Endodermal cell (in vitro differentiated cells): ENCODE measurements around the gene HDHD2. TPM values are rescaled to one million over a fixed set of nuclear protein-coding genes. Genes with fewer than 3 reads are reported as not detected.

Source experiments
- DNase-seq: peaks from one replicate; pipeline ENCODE4 v3.0.0-alpha.2; 2017
- H3K27ac ChIP-seq: 2 replicates; pipeline ENCODE4 v1.5.1; 2013; ENCODE audit warnings: mild to moderate bottlenecking, low read depth, low read length, moderate library complexity
- H3K27me3 ChIP-seq: 2 replicates; pipeline ENCODE4 v1.6.1; 2013; ENCODE audit warnings: mild to moderate bottlenecking, low read length, moderate library complexity; ENCODE audit not compliant: insufficient read depth, control insufficient read depth, poor library complexity, severe bottlenecking
- H3K36me3 ChIP-seq: 2 replicates; pipeline ENCODE4 v1.7.0; 2013; ENCODE audit warnings: mild to moderate bottlenecking, low read length, moderate library complexity; ENCODE audit not compliant: control insufficient read depth, insufficient read depth
- H3K4me1 ChIP-seq: one replicate; pipeline ENCODE4 v1.7.0; 2013; ENCODE audit warnings: low read length; ENCODE audit not compliant: control insufficient read depth, insufficient read depth
- H3K4me3 ChIP-seq: 2 replicates; pipeline ENCODE4 v1.5.1; 2013; ENCODE audit warnings: mild to moderate bottlenecking, low read length, moderate library complexity
- H3K9ac ChIP-seq: 2 replicates; pipeline ENCODE4 v1.6.1; 2013; ENCODE audit warnings: mild to moderate bottlenecking, low read length, moderate library complexity; ENCODE audit not compliant: poor library complexity, severe bottlenecking; ENCODE audit errors: extremely low read depth
- H3K9me3 ChIP-seq: 2 replicates; pipeline ENCODE4 v1.6.1; 2013; ENCODE audit warnings: mild to moderate bottlenecking, low read length, moderate library complexity; ENCODE audit not compliant: control insufficient read depth
- H3K27ac Mint-ChIP-seq: 2 replicates; pipeline ENCODE4 v1.8.0; 2020; ENCODE audit warnings: mixed read lengths
- H3K27me3 Mint-ChIP-seq: 2 replicates; pipeline ENCODE4 v1.8.0; 2021; ENCODE audit warnings: mild to moderate bottlenecking, mixed read lengths; ENCODE audit not compliant: insufficient read depth
- H3K36me3 Mint-ChIP-seq: 2 replicates; pipeline ENCODE4 v1.8.0; 2020; ENCODE audit warnings: low read depth, mixed read lengths
- H3K4me1 Mint-ChIP-seq: 2 replicates; pipeline ENCODE4 v1.8.0; 2020; ENCODE audit warnings: mixed read lengths
- H3K4me3 Mint-ChIP-seq: 2 replicates; pipeline ENCODE4 v1.8.0; 2020; ENCODE audit warnings: mild to moderate bottlenecking, moderate library complexity, mixed read lengths
- H3K9me3 Mint-ChIP-seq: 2 replicates; pipeline ENCODE4 v1.8.0; 2020; ENCODE audit warnings: mild to moderate bottlenecking, mixed read lengths
- CTCF ChIP-seq: fragments of 200-600 bp; sonication (generic); conservative IDR thresholded peaks from 2 replicates; pipeline ENCODE4 v1.5.0; 2021; ENCODE audit warnings: antibody characterized with exemption, mild to moderate bottlenecking
- WGBS, 2 experiments: methylation state at CpG; one replicate each; pipeline versions ENCODE4 v1.1.5 to v1.1.7; 2013; ENCODE audit warnings: missing lambda C conversion rate in 2 of 2, mixed read lengths in 1 of 2; ENCODE audit not compliant: insufficient coverage in 1 of 2, insufficient read length in 1 of 2; 5-methylcytosine and 5-hydroxymethylcytosine counted together
- total RNA-seq, 2 donors: library from RNA; stranded (reverse); fragmentation: NEBNext Ultra II Directional in 1 of 2; extraction: Animal tissue kit (Norgen Biotek cat#: 25700) in 1 of 2; gene quantifications; 2 replicates in 1 of 2; 3 replicates in 1 of 2; pipeline ENCODE4 v1.2.1, GENCODE V29; 2021

The HDHD2 gene
- total RNA-seq, 2 donors from 2014 or later: 53.6 to 76.8 TPM

GRCh38 chr18:47143153-47143552 lies 7.1 kb downstream of the HDHD2 start:
- no peak for DNase-seq
- no peaks in the 10 kb centered on the region for H3K9me3 ChIP-seq
- H3K9ac ChIP-seq: no peak overlapping the region
- Mint-ChIP-seq H3K27ac (no peak overlapping the region), H3K4me3 (no peak overlapping the region), H3K27me3 (no peaks in the 10 kb centered on the region), H3K36me3 (peaks cover 19% of the 10 kb centered on the region), H3K4me1 (no peaks in the 10 kb centered on the region), H3K9me3 (no peaks in the 10 kb centered on the region)
- H3K4me1 ChIP-seq: no peaks in the 10 kb centered on the region
- TF ChIP-seq CTCF: no peak
- H3K27me3 ChIP-seq: no peaks in the 10 kb centered on the region
- WGBS, 2 experiments: 83 to 99% methylated on average over 2 to 5 of the region's 5 CpGs
- H3K4me3 ChIP-seq: no peak overlapping the region
- peaks cover 4% of the 10 kb centered on the region for H3K36me3 ChIP-seq
- no peak overlapping the region for H3K27ac ChIP-seq

GRCh38 chr18:47141289-47141688 lies 9.0 kb downstream of the HDHD2 start:
- H3K9ac ChIP-seq: no peak overlapping the region
- H3K27me3 Mint-ChIP-seq: no peaks in the 10 kb centered on the region
- no peaks in the 10 kb centered on the region for H3K27me3 ChIP-seq
- no peak overlapping the region for H3K27ac Mint-ChIP-seq
- no peak overlapping the region for H3K4me3 ChIP-seq
- no peaks in the 10 kb centered on the region for H3K9me3 Mint-ChIP-seq
- DNase-seq: no peak
- no peaks in the 10 kb centered on the region for H3K4me1 Mint-ChIP-seq
- no peak for TF ChIP-seq CTCF
- no peak overlapping the region for H3K4me3 Mint-ChIP-seq
- H3K4me1 ChIP-seq: no peaks in the 10 kb centered on the region
- H3K27ac ChIP-seq: no peak overlapping the region
- H3K36me3 ChIP-seq: peaks cover 7% of the 10 kb centered on the region
- H3K9me3 ChIP-seq: no peaks in the 10 kb centered on the region
- H3K36me3 Mint-ChIP-seq: peaks cover 23% of the 10 kb centered on the region

GRCh38 chr18:47121146-47121545 lies 29.2 kb downstream of the HDHD2 start:
- no peak overlapping the region for H3K4me3 Mint-ChIP-seq
- H3K9me3 Mint-ChIP-seq: no peaks in the 10 kb centered on the region
- H3K36me3 Mint-ChIP-seq: peaks cover 33% of the 10 kb centered on the region
- H3K9me3 ChIP-seq: no peaks in the 10 kb centered on the region
- H3K27ac Mint-ChIP-seq: no peak overlapping the region
- WGBS, 2 experiments: 71 to 97% methylated on average over 1 to 3 of the region's 3 CpGs
- no peak for DNase-seq
- H3K9ac ChIP-seq: no peak overlapping the region
- H3K4me1 ChIP-seq: peaks cover 1% of the 10 kb centered on the region
- no peak overlapping the region for H3K4me3 ChIP-seq
- H3K27me3 ChIP-seq: no peaks in the 10 kb centered on the region
- H3K27ac ChIP-seq: no peak overlapping the region
- no peak for TF ChIP-seq CTCF
- peaks cover 11% of the 10 kb centered on the region for H3K4me1 Mint-ChIP-seq
- peaks cover 41% of the 10 kb centered on the region for H3K36me3 ChIP-seq
- no peaks in the 10 kb centered on the region for H3K27me3 Mint-ChIP-seq
